ENCODE data around the gene SMYD1.

The SMYD1 gene

DNA sequence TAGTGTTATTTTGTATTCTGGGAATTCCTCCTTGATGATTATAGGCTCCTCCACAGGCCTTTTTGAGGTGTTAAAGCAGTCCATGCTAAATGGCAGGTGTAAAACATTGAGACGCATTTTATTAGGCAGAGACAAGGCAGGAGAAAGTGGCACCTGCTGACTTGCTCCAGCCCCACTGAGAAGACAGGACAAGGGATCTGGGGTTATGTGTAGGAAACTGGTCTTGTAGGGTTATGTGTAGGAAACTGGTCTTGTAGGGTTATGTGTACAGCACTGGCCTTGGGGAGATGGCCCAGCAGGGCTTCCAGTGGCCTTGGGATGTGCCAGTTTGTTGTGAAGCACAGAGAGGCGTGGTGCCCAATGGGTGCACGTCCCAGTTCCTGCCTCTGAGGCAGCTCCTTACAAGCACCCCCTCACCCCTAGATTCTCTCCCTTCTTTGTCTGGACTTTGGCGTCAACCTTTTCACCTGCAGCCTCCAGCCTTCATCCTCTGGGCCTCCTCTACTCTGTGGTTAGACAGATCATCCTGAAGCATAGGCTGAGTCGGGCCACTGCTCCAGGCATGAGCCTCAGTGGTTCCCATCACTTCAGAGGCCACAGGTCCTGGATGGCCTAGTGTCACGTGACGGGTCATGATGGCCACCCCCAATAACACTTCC lies 61.2 kb downstream of the SMYD1 start:
- Histone ChIP-seq H2AFZ (ENCODE audit: low read depth) (no peak overlapping the region), H3K36me3 (ENCODE audit: insufficient read depth) (no peaks in the 10 kb centered on the region), H3K4me2 (no peak overlapping the region), H4K20me1 (ENCODE audit: insufficient read depth) (no peaks in the 10 kb centered on the region), H3K79me2 (ENCODE audit: insufficient read depth, low read depth) (no peaks in the 10 kb centered on the region), H3K27me3 (ENCODE audit: insufficient read depth, low read depth) (no peaks in the 10 kb centered on the region), H3K9ac (no peak overlapping the region), H3K4me1 (ENCODE audit: low read depth, poor library complexity, severe bottlenecking) (no peaks in the 10 kb centered on the region), H3K4me3 (IDR thresholded peaks at IDR 0.05; ENCODE audit: insufficient read depth, low read depth, low read length) (no peak overlapping the region), H3K27ac (no peak overlapping the region)
- TF ChIP-seq, protein P1, sequence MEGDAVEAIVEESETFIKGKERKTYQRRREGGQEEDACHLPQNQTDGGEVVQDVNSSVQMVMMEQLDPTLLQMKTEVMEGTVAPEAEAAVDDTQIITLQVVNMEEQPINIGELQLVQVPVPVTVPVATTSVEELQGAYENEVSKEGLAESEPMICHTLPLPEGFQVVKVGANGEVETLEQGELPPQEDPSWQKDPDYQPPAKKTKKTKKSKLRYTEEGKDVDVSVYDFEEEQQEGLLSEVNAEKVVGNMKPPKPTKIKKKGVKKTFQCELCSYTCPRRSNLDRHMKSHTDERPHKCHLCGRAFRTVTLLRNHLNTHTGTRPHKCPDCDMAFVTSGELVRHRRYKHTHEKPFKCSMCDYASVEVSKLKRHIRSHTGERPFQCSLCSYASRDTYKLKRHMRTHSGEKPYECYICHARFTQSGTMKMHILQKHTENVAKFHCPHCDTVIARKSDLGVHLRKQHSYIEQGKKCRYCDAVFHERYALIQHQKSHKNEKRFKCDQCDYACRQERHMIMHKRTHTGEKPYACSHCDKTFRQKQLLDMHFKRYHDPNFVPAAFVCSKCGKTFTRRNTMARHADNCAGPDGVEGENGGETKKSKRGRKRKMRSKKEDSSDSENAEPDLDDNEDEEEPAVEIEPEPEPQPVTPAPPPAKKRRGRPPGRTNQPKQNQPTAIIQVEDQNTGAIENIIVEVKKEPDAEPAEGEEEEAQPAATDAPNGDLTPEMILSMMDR (conservative IDR thresholded peaks at IDR 0.05; ENCODE audit: low read depth, low read length) = no peak

- Histone ChIP-seq H3K27ac (no peak overlapping the region), H3K4me1 (ENCODE audit: low read depth, poor library complexity, severe bottlenecking) (no peaks in the 10 kb centered on the region), H3K9ac (no peak overlapping the region), H3K79me2 (ENCODE audit: insufficient read depth, low read depth) (no peaks in the 10 kb centered on the region), H2AFZ (ENCODE audit: low read depth) (no peak overlapping the region), H3K36me3 (ENCODE audit: insufficient read depth) (no peaks in the 10 kb centered on the region), H3K4me3 (IDR thresholded peaks at IDR 0.05; ENCODE audit: insufficient read depth, low read depth, low read length) (no peak overlapping the region), H3K4me2 (no peak overlapping the region), H4K20me1 (ENCODE audit: insufficient read depth) (no peaks in the 10 kb centered on the region), H3K27me3 (ENCODE audit: insufficient read depth, low read depth) (no peaks in the 10 kb centered on the region)
- TF ChIP-seq, protein P1 (conservative IDR thresholded peaks at IDR 0.05; ENCODE audit: low read depth, low read length) = no peak
Observed at GRCh38 chr2:88129313-88129959, 61.8 kb downstream of the SMYD1 start.

DNA sequence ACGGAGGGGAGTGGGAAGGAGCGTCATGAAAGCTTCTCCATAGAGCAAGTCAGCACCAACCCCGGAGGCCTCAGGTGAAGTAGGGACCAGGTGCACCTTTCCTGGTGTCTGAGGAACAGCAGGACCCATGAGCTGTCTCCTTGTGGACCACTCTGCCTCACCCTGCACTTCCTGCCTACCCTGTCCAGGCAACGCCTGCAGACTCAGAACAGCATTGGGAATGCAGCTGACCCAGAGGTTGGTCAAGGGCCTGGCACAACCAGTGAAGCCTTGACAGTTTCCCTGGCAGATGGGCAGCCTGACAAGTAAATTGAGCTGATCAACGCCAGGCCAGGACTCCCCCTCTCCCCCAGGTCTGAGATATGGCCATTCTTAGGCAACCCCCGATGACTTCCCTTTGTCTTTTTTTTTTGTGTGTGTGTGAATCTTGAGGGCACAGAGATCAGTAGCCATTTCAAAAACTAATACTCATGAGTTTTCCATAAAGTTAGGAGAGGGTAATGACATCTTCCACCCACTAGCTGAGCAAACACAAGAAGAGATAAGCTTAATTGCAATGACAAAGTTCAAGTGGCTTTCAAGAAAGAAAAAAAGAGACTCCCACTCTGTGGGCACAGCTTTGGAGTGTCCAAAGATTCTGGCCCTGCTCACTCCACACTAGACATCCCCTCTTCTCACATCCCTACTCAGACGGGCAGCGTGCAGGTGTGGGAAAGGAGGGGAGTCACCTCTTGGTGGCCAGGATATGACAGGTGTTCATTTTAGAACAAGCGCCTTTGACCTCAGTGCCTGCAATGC lies 63.8 kb downstream of the SMYD1 start:
- Histone ChIP-seq H3K4me1 (ENCODE audit: low read depth, poor library complexity, severe bottlenecking) (no peaks in the 10 kb centered on the region), H3K9ac (no peak overlapping the region), H3K27ac (no peak overlapping the region), H4K20me1 (ENCODE audit: insufficient read depth) (no peaks in the 10 kb centered on the region), H2AFZ (ENCODE audit: low read depth) (no peak overlapping the region), H3K4me2 (no peak overlapping the region), H3K79me2 (ENCODE audit: insufficient read depth, low read depth) (no peaks in the 10 kb centered on the region), H3K36me3 (ENCODE audit: insufficient read depth) (no peaks in the 10 kb centered on the region), H3K27me3 (ENCODE audit: insufficient read depth, low read depth) (no peaks in the 10 kb centered on the region), H3K4me3 (IDR thresholded peaks at IDR 0.05; ENCODE audit: insufficient read depth, low read depth, low read length) (no peak overlapping the region)
- TF ChIP-seq, protein P1 (conservative IDR thresholded peaks at IDR 0.05; ENCODE audit: low read depth, low read length) = no peak

- H3K36me3 ChIP-seq (ENCODE audit: insufficient read depth) = no peaks in the 10 kb centered on the region
- no peak overlapping the region for H3K9ac ChIP-seq
- TF ChIP-seq, protein P1 (conservative IDR thresholded peaks at IDR 0.05; ENCODE audit: low read depth, low read length) = no peak
- no peak overlapping the region for H3K4me3 ChIP-seq (IDR thresholded peaks at IDR 0.05; ENCODE audit: insufficient read depth, low read depth, low read length)
- H3K4me2 ChIP-seq = no peak overlapping the region
- H3K27ac ChIP-seq = no peak overlapping the region
- H3K27me3 ChIP-seq (ENCODE audit: insufficient read depth, low read depth) = no peaks in the 10 kb centered on the region
- H3K79me2 ChIP-seq (ENCODE audit: insufficient read depth, low read depth) = no peaks in the 10 kb centered on the region
- H2AFZ ChIP-seq (ENCODE audit: low read depth) = no peak overlapping the region
- H3K4me1 ChIP-seq (ENCODE audit: low read depth, poor library complexity, severe bottlenecking) = no peaks in the 10 kb centered on the region
- no peaks in the 10 kb centered on the region for H4K20me1 ChIP-seq (ENCODE audit: insufficient read depth)
Observed at GRCh38 chr2:88131999-88132368, 64.4 kb downstream of the SMYD1 start.
